ENCODE data around the gene APC2.

The APC2 gene

GRCh38 chr19:1481224-1481892 lies 31.4 kb downstream of the APC2 start:
- no peak for DNase-seq (ENCODE audit: low read depth in 2 of 2)

GRCh38 chr19:1481893-1482360 lies 32.0 kb downstream of the APC2 start:
- DNase-seq (ENCODE audit: low read depth in 2 of 2), result no peak

- no peak for DNase-seq (ENCODE audit: low read depth in 2 of 2)
These were observed 32.6 kb downstream of the APC2 start for GRCh38 chr19:1482361-1483130.

- no peak for DNase-seq (ENCODE audit: low read depth in 2 of 2)
These were observed 33.4 kb downstream of the APC2 start for GRCh38 chr19:1483131-1483978.

GRCh38 chr19:1483979-1484428 lies 34.1 kb downstream of the APC2 start:
- no peak for DNase-seq (ENCODE audit: low read depth in 2 of 2)

- DNase-seq (ENCODE audit: low read depth in 2 of 2), result no peak
These were observed 37.0 kb downstream of the APC2 start for GRCh38 chr19:1486720-1487575.

GRCh38 chr19:1487576-1488281 lies 37.8 kb downstream of the APC2 start:
- DNase-seq (ENCODE audit: low read depth in 2 of 2), result no peak

GRCh38 chr19:1488282-1488601 lies 38.3 kb downstream of the APC2 start:
- DNase-seq (ENCODE audit: low read depth in 2 of 2), result no peak

- no peak for DNase-seq (ENCODE audit: low read depth in 2 of 2)
These were observed 39.8 kb downstream of the APC2 start for GRCh38 chr19:1489463-1490310.

GRCh38 chr19:1490311-1491113 lies 40.6 kb downstream of the APC2 start, which contains the start of gene PCSK4:
TSS of gene PCSK4 (minus strand) at chr19:1490350. CDS start at chr19:1490346, 4 bp downstream.
- DNase-seq (ENCODE audit: low read depth in 2 of 2), result peak; percentile 97 to 98

- no peak for DNase-seq (ENCODE audit: low read depth in 2 of 2)
These were observed 41.4 kb downstream of the APC2 start, which contains the start of gene REEP6 for GRCh38 chr19:1491114-1491848. TSS of gene REEP6 (plus strand) at chr19:1491181. CDS start at chr19:1491270, 89 bp downstream.

GRCh38 chr19:1491849-1492170 lies 41.9 kb downstream of the APC2 start:
- DNase-seq (ENCODE audit: low read depth in 2 of 2), result no peak

- DNase-seq (ENCODE audit: low read depth in 2 of 2), result no peak
These were observed 42.6 kb downstream of the APC2 start for GRCh38 chr19:1492474-1493006.

- DNase-seq (ENCODE audit: low read depth in 2 of 2), result no peak
These were observed 44.3 kb downstream of the APC2 start for GRCh38 chr19:1494115-1494815.

- no peak for DNase-seq (ENCODE audit: low read depth in 2 of 2)
These were observed 45.3 kb downstream of the APC2 start for GRCh38 chr19:1495051-1495798.
